ENCODE measurements around the gene DBET.
"Not testable (repeated sequence)": the region's sequence is repeated elsewhere in the genome, so short reads cannot be mapped to it uniquely, and the experiment has no call there.

The DBET gene

GRCh38 chr4:190049378-190050239 is 14.7 kb upstream of the DBET start:
- peak; percentile 54; the same call in 2 of the 3 replicates for ATAC-seq

DNA sequence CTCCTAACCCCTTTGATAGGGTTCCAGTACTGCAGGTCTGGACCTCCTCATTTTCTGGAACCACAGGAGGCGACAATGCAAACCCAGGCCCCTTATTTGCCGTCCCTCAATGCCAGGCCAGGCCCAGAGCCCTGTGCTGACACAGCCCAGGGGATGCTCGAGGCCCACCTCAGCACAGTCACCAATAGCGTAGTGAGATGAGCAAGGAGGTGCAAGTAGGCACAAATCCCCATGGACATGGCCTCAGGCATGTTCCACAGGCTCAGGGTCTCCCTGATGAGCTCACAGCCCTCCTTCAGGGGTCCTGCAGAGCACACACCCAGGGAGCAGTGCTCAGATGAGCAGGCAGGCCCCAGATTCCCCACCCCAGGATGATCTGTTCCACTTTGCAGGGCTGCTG is 5.3 kb upstream of the DBET start:
- not testable (repeated sequence) for ATAC-seq

DNA sequence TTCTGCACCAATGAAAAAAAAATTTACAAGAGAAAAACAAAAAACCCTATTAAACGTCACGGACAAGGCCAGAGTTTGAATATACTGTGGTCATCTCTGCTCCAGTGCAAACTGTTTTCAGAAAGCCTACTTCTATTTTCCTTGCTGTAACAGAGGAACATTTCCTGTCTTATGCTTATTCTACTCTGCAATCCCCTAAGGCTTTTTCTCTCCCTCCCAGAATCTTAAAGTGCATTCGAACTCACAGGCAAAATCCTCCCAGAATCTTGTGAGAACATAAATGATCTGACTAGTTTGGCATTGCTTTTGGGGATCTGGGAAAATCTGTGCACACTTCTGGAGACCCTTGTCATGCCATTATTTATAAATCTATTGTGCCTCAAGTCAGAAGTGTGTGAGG is 503 bp downstream of the DBET start:
- not testable (repeated sequence) for ATAC-seq

DNA sequence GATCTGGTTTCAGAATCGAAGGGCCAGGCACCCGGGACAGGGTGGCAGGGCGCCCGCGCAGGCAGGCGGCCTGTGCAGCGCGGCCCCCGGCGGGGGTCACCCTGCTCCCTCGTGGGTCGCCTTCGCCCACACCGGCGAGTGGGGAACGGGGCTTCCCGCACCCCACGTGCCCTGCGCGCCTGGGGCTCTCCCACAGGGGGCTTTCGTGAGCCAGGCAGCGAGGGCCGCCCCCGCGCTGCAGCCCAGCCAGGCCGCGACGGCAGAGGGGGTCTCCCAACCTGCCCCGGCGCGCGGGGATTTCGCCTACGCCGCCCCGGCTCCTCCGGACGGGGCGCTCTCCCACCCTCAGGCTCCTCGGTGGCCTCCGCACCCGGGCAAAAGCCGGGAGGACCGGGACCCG is 4.0 kb downstream of the DBET start:
- ATAC-seq, result not testable (repeated sequence)

GRCh38 chr4:190093052-190093451 is 28.8 kb downstream of the DBET start:
- not testable (repeated sequence) for ATAC-seq

DNA sequence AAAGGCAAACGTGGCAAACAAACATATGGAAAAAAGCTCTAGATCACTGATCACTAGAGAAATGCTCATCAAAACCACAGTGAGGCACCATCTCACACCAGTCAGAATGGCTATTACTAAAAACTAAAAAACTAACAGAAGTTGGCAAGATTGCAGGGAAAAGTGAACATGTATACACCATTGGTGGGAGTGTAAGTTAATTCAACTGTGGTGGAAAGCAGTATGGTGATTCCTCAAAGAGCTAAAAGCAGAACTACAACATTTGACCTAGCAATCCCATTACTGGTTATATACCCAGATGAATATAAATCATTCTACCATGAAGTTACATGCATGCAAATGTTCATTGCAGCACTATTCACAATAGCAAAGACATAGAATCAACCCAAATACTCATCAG is 29.7 kb downstream of the DBET start:
- ATAC-seq, result not testable (repeated sequence)

DNA sequence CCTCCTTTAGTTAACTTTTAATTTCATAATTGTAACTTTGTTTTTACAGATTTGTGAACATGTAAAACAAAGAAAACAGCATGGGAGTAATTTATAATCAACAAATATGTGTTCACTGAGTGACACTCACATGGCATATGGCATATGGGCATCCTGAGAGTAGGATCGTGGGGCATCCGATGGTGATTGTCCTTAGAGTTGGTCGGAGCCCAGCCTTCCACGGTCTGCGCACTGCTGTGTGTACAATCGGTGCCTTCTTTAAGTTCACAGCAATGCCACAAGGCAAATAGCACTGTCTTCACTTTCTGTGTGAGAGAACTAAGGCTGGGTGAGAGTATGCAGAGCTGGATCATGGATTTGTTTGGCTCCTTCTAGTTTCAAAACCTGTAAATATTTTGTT is 31.0 kb downstream of the DBET start:
- not testable (repeated sequence) for ATAC-seq

- ATAC-seq, result not testable (repeated sequence)
Observed at GRCh38 chr4:190099605-190100004, 35.3 kb downstream of the DBET start.

GRCh38 chr4:190101525-190101924 is 37.2 kb downstream of the DBET start:
- ATAC-seq, result not testable (repeated sequence)

DNA sequence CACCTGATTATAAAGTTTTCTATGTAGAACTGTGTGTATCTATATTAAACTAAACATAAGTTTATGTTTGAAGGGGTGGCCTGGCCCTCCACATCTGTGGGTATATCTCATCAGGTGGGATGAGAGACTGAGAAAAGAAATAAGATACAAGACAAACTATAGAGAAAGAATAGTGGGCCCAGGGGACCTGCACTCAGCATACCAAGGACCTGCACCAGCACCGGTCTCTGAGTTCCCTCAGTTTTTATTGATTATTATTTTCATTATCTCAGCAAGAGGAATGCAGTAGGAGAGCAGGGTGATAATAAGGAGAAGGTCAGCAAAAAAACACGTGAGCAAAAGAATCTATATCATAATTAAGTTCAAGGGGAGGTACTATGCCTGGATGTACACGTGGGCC is 41.9 kb downstream of the DBET start:
- not testable (repeated sequence) for ATAC-seq

DNA sequence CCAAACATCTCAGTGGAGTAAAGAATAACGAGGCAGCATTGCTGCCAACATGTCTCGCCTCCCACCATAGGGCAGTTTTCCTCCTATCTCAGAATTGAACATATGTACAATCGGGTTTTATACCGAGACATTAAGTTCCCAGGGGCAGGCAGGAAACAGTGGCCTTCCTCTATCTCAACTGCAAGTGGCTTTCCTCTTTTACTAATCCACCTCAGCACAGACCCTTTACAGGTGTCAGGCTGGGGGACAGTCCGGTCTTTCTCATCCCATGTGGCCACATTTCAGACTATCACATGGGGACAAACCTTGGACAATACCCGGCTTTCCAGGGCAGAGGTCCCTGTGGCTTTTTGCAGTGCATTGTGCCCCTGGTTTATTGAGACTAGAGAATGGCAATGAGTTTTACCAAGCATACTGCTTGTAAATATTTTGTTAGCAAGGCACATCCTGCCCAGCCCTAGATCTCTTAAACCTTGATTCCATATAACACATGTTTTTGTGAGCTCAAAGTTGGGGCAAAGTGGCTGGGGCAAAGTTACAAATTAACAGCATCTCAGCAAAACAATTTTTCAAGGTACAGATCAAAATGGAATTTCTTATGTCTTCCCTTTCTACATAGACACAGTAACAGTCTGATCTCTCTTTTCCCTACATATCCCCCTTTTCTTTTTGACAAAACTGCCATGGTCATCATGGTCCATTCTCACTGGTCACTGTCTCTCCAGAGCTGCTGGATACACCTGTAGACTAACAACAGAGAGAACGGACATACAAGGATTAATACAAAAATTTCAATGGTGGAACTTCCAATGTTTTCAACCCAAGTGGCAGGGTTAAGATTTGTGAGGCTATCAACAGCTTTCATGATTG is 42.5 kb downstream of the DBET start:
- ATAC-seq, result not testable (repeated sequence)

- 0 out of 2 replicates have a peak, but pooled peaks have one; percentile 54 for TF ChIP-seq ESRRG (CRISPR knock-in tag; IDR thresholded peaks at IDR 0.05)
Observed at GRCh38 chr4:190107766-190108485, 43.6 kb downstream of the DBET start.

DNA sequence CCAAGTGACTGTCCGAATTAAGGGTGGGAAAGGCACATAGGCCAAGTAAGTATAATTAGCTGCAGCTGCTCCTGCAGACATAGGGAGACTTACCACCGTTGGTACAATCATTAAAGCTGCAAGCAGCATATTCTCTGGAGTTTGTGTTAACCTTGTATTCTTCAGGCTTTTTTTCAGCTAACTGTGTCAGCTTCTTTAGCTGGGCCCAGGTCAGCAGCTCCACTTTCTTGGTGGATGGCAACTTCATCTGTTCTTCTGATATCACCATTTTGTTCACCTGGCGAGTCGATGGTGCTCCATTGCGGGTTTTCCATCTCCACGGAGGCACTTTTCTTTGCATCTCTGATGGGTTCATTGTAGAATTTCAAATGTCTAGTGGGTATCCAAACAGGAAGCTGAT is 44.5 kb downstream of the DBET start:
- not testable (repeated sequence) for ATAC-seq

More at GRCh38 chr4:190107766-190108485, 43.6 kb downstream of the DBET start:
- not testable (repeated sequence) for ATAC-seq

DNA sequence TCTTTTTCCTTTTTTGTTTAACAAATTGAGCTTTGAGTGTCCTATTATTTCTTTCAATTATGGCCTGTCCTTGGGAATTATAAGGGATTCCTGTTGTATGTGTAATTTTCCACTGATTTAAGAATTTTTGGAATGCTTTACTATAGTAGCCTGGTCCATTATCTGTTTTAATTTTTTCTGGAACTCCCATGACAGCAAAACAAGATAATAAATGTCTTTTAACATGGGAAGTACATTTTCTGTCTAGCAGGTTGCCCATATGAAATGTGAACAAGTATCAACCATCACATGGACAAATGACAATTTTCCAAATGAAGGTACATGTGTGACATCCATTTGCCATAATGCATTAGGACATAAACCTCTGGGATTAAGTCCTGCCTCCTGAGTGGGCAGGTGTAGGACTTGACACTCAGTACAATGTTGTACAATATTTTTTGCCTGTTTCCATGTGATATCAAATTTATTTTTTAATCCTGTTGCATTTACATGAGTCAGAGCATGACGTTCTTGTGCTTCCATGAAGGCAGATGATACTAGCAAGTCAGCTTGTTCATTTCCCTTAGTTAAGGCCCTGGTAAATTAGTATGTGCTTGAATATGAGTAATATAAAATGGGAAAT is 45.2 kb downstream of the DBET start:
- ATAC-seq, result not testable (repeated sequence)
- peak; percentile 83 for TF ChIP-seq ISL1 (CRISPR knock-in tag; IDR thresholded peaks at IDR 0.05)
- peak; percentile 62; the same call in 1 of the 2 replicates for TF ChIP-seq CSDC2 (CRISPR knock-in tag; IDR thresholded peaks at IDR 0.05)
- TF ChIP-seq CREB5 (CRISPR knock-in tag; IDR thresholded peaks at IDR 0.05; ENCODE audit: low read depth), result peak; percentile 74; the same call in 1 of the 2 replicates
- TF ChIP-seq GLIS3 (CRISPR knock-in tag; IDR thresholded peaks at IDR 0.05), result 0 out of 2 replicates have a peak, but pooled peaks have one; percentile 35
- TF ChIP-seq ESRRG (CRISPR knock-in tag; IDR thresholded peaks at IDR 0.05), result peak; percentile 40

Data from SK-N-SH treated with all-trans-retinoic acid at 6 μM for 48 hours (cell line).